CD4-positive, alpha-beta memory T cell (primary cell): Measurements from ENCODE around the gene VAV2. TPM values are rescaled to one million over a fixed set of nuclear protein-coding genes. Genes with fewer than 3 reads are reported as not detected.

Experiments used
- CTCF ChIA-PET: fragments of 350-600 bp; sonication (Branson Sonifier 250); formaldehyde crosslinking; loops from one replicate; lab custom pipeline; 2021; ENCODE audit warnings: inconsistent platforms; ENCODE audit not compliant: partially characterized antibody; lab: Charles Lee
- POLR2A ChIA-PET: fragments of 350-600 bp; sonication (Branson Sonifier 250); formaldehyde crosslinking; loops from one replicate; lab custom pipeline; 2021; ENCODE audit not compliant: partially characterized antibody; lab: Charles Lee
- DNase-seq, 5 donors: peaks; one replicate each; pipeline versions ENCODE4 v3.0.0 to v3.0.0-alpha.2; 2020 to 2022; ENCODE audit warnings: mixed read lengths in 1 of 5
- H3K27ac ChIP-seq: one replicate; pipeline ENCODE4 v1.7.0; 2013; ENCODE audit warnings: low read depth, low read length
- H3K27me3 ChIP-seq: 2 replicates; pipeline ENCODE4 v1.7.0; 2013; ENCODE audit warnings: mild to moderate bottlenecking, low read length, moderate library complexity; ENCODE audit not compliant: insufficient read depth
- H3K36me3 ChIP-seq: 2 replicates; pipeline ENCODE4 v1.7.0; 2013; ENCODE audit warnings: mild to moderate bottlenecking, low read length, moderate library complexity; ENCODE audit not compliant: insufficient read depth
- H3K4me1 ChIP-seq: 2 replicates; pipeline ENCODE4 v1.7.0; 2013; ENCODE audit warnings: mild to moderate bottlenecking, low read length, moderate library complexity; ENCODE audit not compliant: insufficient read depth
- H3K4me3 ChIP-seq, 2 donors: one replicate each; pipeline ENCODE4 v1.7.0; 2013; ENCODE audit warnings: low read length in 2 of 2, mild to moderate bottlenecking in 1 of 2
- H3K9me3 ChIP-seq, 2 donors: one replicate each; pipeline ENCODE4 v1.7.0; 2013; ENCODE audit warnings: low read length in 2 of 2, control low read depth in 1 of 2; ENCODE audit not compliant: control insufficient read depth in 1 of 2
- H3K27ac Mint-ChIP-seq, 7 donors: one replicate each; pipeline ENCODE4 v1.8.0; 2020 to 2021; ENCODE audit warnings: mixed read lengths in 7 of 7, mild to moderate bottlenecking in 6 of 7, inconsistent platforms in 3 of 7, moderate library complexity in 3 of 7
- H3K27me3 Mint-ChIP-seq, 2 donors: one replicate each; pipeline ENCODE4 v1.8.0; 2020 to 2021; ENCODE audit warnings: mixed read lengths in 2 of 2
- H3K36me3 Mint-ChIP-seq, 2 donors: one replicate each; pipeline ENCODE4 v1.8.0; 2020 to 2021; ENCODE audit warnings: mixed read lengths in 2 of 2, inconsistent platforms in 1 of 2, mild to moderate bottlenecking in 1 of 2
- H3K4me1 Mint-ChIP-seq, 4 donors: one replicate each; pipeline ENCODE4 v1.8.0; 2020 to 2021; ENCODE audit warnings: mixed read lengths in 4 of 4, mild to moderate bottlenecking in 1 of 4
- H3K4me3 Mint-ChIP-seq, 8 donors: one replicate each; pipeline ENCODE4 v1.8.0; 2020 to 2021; ENCODE audit warnings: mixed read lengths in 8 of 8, mild to moderate bottlenecking in 7 of 8, moderate library complexity in 6 of 8, inconsistent platforms in 3 of 8
- H3K9me3 Mint-ChIP-seq, 8 donors: one replicate each; pipeline ENCODE4 v1.8.0; 2020 to 2021; ENCODE audit warnings: mixed read lengths in 8 of 8, mild to moderate bottlenecking in 5 of 8, inconsistent platforms in 3 of 8, moderate library complexity in 1 of 8
- intact Hi-C: fragments of 100-400 bp; cut with micrococcal nuclease; formaldehyde crosslinking; loops from one replicate; pipeline ENCODE4 v1.15.1; 2023
- polyA plus RNA-seq, 2 donors: library from polyadenylated mRNA; unstranded; fragments of 300-500 nt; fragmentation: Illumina TruSeq; gene quantifications; one replicate each; pipeline ENCODE4 v1.2.3, GENCODE V29; 2021
- total RNA-seq, 2 experiments: library from RNA; stranded (reverse); gene quantifications; one replicate each; pipeline ENCODE4 v1.2.3, GENCODE V29; 2021

Gene VAV2
- total and polyA plus RNA-seq, 4 experiments from 2014 or later = 0.26 to 3.0 (median 1.0) TPM

DNA sequence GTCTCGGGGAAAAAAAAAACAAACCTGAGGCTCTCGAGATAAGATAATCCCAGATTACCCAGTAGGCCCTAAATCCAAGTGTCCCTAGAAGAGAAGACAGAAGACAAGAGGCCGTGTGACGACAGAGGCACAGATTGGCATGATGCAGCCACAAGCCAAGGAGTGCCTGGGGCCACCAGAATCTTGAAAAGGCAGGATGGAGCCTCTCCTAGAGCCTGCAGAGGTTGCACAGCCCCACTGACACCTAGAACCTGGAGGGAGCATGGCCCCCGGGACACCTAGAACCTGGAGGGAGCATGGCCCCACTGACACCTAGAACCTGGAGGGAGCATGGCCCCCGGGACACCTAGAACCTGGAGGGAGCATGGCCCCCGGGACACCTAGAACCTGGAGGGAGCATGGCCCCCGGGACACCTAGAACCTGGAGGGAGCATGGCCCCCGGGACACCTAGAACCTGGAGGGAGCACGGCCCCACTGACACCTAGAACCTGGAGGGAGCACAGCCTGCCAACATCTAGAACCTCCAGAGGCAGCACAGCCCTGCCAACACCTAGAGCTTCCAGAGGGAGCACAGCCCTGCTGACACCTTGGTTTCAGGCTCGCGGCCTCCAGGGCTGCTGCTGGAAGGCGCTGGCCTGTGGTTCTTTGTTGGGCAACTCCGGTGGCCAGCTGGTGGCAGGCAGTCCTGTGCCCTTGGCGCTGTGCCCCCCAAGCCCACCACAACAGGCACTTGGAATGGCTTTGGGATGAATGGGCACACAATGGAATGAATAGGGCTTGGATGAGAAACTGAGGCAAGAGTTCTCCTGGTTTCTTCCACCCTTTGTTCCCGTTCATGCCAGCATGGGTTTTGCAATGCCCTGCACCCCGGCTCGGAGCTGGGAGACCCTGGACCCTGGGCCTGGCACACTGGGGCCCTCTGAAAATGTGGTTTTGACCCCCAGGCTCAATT lies 39.2 kb downstream of the VAV2 start:
- Histone ChIP-seq H3K27ac (no peak overlapping the region), H3K9me3 (no peaks in the 10 kb centered on the region), H3K4me1 (peaks cover 13% of the 10 kb centered on the region), H3K27me3 (no peaks in the 10 kb centered on the region), H3K4me3 (no peak overlapping the region), H3K36me3 (no peaks in the 10 kb centered on the region)
- H3K36me3 Mint-ChIP-seq = no peaks in the 10 kb centered on the region
- CTCF ChIA-PET = no interaction called here
- H3K4me3 Mint-ChIP-seq = no peak overlapping the region
- no peak overlapping the region for H3K27ac Mint-ChIP-seq
- POLR2A ChIA-PET = no interaction called here
- peaks cover 11 to 25% (median 15%) of the 10 kb centered on the region in 4 donors for H3K4me1 Mint-ChIP-seq
- no peaks in the 10 kb centered on the region for H3K27me3 Mint-ChIP-seq
- DNase-seq = no peak
- intact Hi-C loops = no loop called here
- H3K9me3 Mint-ChIP-seq = no peaks in the 10 kb centered on the region

GRCh38 chr9:133951265-133951664 lies 40.9 kb downstream of the VAV2 start:
- Histone ChIP-seq H3K4me1 (peaks cover 13% of the 10 kb centered on the region), H3K36me3 (no peaks in the 10 kb centered on the region), H3K4me3 (no peak overlapping the region), H3K27ac (no peak overlapping the region), H3K27me3 (no peaks in the 10 kb centered on the region), H3K9me3 (no peaks in the 10 kb centered on the region)
- POLR2A ChIA-PET = no interaction called here
- Mint-ChIP-seq H3K27ac (no peak overlapping the region), H3K4me3 (no peak overlapping the region), H3K36me3 (no peaks in the 10 kb centered on the region), H3K4me1 (peaks cover 9 to 16% (median 13%) of the 10 kb centered on the region in 4 donors), H3K9me3 (no peaks in the 10 kb centered on the region), H3K27me3 (no peaks in the 10 kb centered on the region)
- CTCF ChIA-PET = no interaction called here
- no peak for DNase-seq
- intact Hi-C loops = no loop called here

DNA sequence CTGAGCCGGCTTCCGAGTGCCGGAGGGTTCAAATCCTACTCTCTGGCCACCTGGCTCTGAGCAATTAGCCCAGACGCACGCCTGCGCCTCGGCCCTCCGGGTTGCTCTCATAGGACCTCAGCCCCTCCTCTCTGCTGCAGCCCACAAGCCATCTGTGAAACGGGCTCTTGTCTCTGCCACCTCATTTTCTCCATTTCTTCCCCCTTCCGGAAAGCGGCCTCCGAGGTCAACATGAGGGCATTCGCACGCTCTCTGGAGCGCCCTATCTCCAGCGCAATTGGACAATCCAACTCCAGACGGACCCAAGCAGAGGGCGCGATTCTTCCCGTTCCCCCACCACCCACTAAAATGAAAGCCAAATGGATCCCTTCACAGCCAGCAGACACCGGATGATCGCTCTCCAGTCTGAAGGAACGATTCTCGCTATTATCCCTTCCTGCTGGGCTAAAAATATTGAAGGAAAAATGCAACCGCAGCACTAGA lies 41.5 kb downstream of the VAV2 start:
- DNase-seq = no peak
- no peaks in the 10 kb centered on the region for H3K36me3 ChIP-seq

GRCh38 chr9:133950192-133950591 lies 41.9 kb downstream of the VAV2 start:
- intact Hi-C loops = no loop called here
- H3K27me3 ChIP-seq = no peaks in the 10 kb centered on the region
- no peak for DNase-seq
- H3K4me3 ChIP-seq = no peak overlapping the region
- CTCF ChIA-PET = no interaction called here
- Mint-ChIP-seq H3K9me3 (no peaks in the 10 kb centered on the region), H3K4me3 (no peak overlapping the region), H3K27me3 (no peaks in the 10 kb centered on the region), H3K36me3 (no peaks in the 10 kb centered on the region), H3K4me1 (peaks cover 9 to 14% (median 12%) of the 10 kb centered on the region in 4 donors), H3K27ac (no peak overlapping the region)
- no peak overlapping the region for H3K27ac ChIP-seq
- no peaks in the 10 kb centered on the region for H3K9me3 ChIP-seq
- H3K36me3 ChIP-seq = no peaks in the 10 kb centered on the region
- POLR2A ChIA-PET = no interaction called here
- peaks cover 13% of the 10 kb centered on the region for H3K4me1 ChIP-seq

More for the DNA sequence above, 41.5 kb downstream of the VAV2 start:
- no peaks in the 10 kb centered on the region for H3K27me3 ChIP-seq
- H3K27ac ChIP-seq = no peak overlapping the region
- ChIA-PET CTCF (no interaction called here), POLR2A (no interaction called here)
- Mint-ChIP-seq H3K27ac (no peak overlapping the region), H3K9me3 (no peaks in the 10 kb centered on the region), H3K4me3 (no peak overlapping the region), H3K36me3 (no peaks in the 10 kb centered on the region), H3K27me3 (no peaks in the 10 kb centered on the region), H3K4me1 (peaks cover 9 to 14% (median 12%) of the 10 kb centered on the region in 4 donors)
- intact Hi-C loops = no loop called here
- H3K4me1 ChIP-seq = peaks cover 13% of the 10 kb centered on the region
- H3K4me3 ChIP-seq = no peak overlapping the region
- H3K9me3 ChIP-seq = no peaks in the 10 kb centered on the region

DNA sequence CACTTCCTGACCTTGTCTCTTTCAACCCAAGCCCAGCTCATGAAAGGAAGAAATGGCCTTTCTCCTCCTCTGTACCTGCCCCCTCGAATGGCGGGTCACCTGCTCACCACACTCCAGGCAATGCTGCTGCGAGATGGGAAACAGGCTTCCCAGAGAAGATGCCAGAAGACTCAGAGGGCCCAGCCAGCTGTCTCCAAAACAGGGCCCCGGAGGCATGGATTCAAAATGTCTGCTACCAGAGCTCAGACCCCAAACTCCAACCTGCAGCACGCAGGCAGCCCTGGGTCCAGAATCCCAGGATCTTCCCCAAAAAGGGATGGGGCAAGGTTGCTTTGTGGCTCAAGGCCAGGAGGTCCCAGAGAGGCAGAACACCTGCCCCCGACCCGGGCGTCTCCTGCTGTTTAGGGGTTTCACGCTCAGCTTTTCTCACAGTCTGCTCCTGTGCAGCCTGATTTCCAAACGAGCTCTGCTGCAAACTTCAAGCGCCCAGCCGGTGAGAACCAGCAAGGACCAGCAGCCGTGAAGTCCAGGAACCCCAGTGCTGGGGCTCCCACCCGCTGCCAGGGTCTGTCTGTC lies 42.5 kb downstream of the VAV2 start:
- Histone ChIP-seq H3K27ac (no peak overlapping the region), H3K4me3 (no peak overlapping the region), H3K9me3 (no peaks in the 10 kb centered on the region), H3K36me3 (no peaks in the 10 kb centered on the region), H3K4me1 (peaks cover 8% of the 10 kb centered on the region), H3K27me3 (no peaks in the 10 kb centered on the region)
- no peak overlapping the region for H3K27ac Mint-ChIP-seq
- CTCF ChIA-PET = no interaction called here
- H3K27me3 Mint-ChIP-seq = no peaks in the 10 kb centered on the region
- DNase-seq = no peak
- peaks cover 5 to 9% (median 7%) of the 10 kb centered on the region in 4 donors for H3K4me1 Mint-ChIP-seq
- H3K9me3 Mint-ChIP-seq = no peaks in the 10 kb centered on the region
- intact Hi-C loops = no loop called here
- H3K36me3 Mint-ChIP-seq = no peaks in the 10 kb centered on the region
- H3K4me3 Mint-ChIP-seq = no peak overlapping the region
- POLR2A ChIA-PET = no interaction called here

- H3K27ac Mint-ChIP-seq = no peak overlapping the region
- DNase-seq = no peak
- intact Hi-C loops = no loop called here
- peaks cover 0 to 1% (median 0%) of the 10 kb centered on the region in 4 donors for H3K4me1 Mint-ChIP-seq
- no peak overlapping the region for H3K27ac ChIP-seq
- no peaks in the 10 kb centered on the region for H3K9me3 Mint-ChIP-seq
- H3K36me3 Mint-ChIP-seq = no peaks in the 10 kb centered on the region
- no peaks in the 10 kb centered on the region for H3K27me3 ChIP-seq
- H3K4me3 ChIP-seq = no peak overlapping the region
- no peaks in the 10 kb centered on the region for H3K36me3 ChIP-seq
- no peak overlapping the region for H3K4me3 Mint-ChIP-seq
- CTCF ChIA-PET = no interaction called here
- peaks cover under 1% of the 10 kb centered on the region for H3K4me1 ChIP-seq
- no peaks in the 10 kb centered on the region for H3K9me3 ChIP-seq
- no peaks in the 10 kb centered on the region for H3K27me3 Mint-ChIP-seq
- POLR2A ChIA-PET = no interaction called here
These were observed 43.3 kb downstream of the VAV2 start for GRCh38 chr9:133948561-133949485.

DNA sequence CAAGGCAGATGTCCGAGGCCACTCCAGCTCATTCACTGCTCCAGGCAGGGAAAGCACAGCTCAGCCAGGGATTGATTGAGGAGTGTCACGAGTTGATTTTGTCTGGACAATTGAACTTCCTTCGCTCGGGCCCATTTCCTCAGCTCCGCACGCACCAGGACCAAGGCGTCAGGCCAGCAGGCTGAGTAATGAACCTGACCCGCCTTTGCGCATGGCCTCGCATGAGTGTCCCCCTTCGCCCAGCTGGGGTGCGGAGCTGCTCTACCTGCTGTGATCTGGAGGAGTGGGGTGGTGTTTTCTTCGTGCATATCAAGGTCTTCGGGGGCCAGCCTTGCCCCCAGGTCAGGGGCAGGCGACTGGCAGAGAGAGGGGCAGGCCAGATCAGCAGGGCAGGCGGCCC lies 44.0 kb downstream of the VAV2 start:
- intact Hi-C loops = no loop called here
- H3K27me3 Mint-ChIP-seq = no peaks in the 10 kb centered on the region
- CTCF ChIA-PET = no interaction called here
- H3K36me3 Mint-ChIP-seq = no peaks in the 10 kb centered on the region
- POLR2A ChIA-PET = no interaction called here
- H3K27me3 ChIP-seq = no peaks in the 10 kb centered on the region
- no peaks in the 10 kb centered on the region for H3K9me3 ChIP-seq
- no peak overlapping the region for H3K27ac ChIP-seq
- no peaks in the 10 kb centered on the region for H3K4me1 ChIP-seq
- no peaks in the 10 kb centered on the region for H3K9me3 Mint-ChIP-seq
- DNase-seq = no peak
- no peak overlapping the region for H3K4me3 Mint-ChIP-seq
- no peak overlapping the region for H3K27ac Mint-ChIP-seq
- no peaks in the 10 kb centered on the region for H3K4me1 Mint-ChIP-seq
- no peak overlapping the region for H3K4me3 ChIP-seq
- H3K36me3 ChIP-seq = no peaks in the 10 kb centered on the region
